ENCODE data around the gene YPEL2. TPM values are rescaled to one million over a fixed set of nuclear protein-coding genes. Genes with fewer than 3 reads are reported as not detected.

The YPEL2 gene
- total RNA-seq, 1 experiment from 2014 or later: 6.1 TPM

DNA sequence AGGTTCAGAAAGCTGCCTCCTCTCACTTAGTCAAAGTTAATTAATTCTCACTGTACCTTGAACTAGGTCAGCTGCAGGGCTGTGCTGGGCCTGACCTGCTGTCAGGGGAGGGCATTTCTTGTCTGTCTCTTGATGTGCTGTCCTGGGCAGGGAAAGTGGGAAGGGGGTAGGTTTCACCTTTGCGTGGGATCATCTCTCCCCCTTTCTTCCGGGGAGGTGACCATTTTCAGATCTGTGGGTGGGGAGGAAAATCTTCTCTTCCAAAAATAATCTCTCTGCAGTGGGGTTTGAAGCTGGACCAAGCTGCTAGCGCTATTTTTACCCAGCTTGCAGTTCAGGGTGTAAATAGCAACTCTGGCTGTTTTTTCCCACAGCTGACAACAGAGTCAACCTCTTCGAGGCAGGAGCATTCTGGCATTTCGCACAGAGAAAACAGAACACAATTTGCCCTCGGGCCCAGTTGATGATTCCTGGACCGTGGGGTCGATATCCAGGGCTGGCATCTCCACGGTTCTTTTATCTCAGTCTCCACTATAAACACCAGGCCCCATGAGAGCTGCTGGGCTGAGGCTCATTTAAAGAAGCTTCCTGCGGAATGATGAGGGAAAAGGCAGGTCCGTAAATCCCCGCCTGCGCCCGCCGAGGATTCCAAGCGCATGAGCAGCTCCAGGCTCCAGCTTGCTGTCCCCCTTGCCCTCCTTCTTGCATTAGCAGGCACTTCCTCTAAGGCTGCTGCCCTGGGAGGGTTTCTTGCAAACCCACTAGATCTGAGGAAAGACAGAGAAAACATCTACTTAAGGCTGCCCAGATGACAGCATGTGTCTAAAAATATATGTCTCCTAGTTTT is 93.9 kb downstream of the YPEL2 start:
- no peak for DNase-seq
- no peaks in the 10 kb centered on the region for H3K79me2 ChIP-seq (ENCODE audit: low read length)
- no peak overlapping the region for H3K9ac ChIP-seq (ENCODE audit: low read length)
- H3K9me3 ChIP-seq (ENCODE audit: low read length): no peaks in the 10 kb centered on the region
- no peak overlapping the region for H2AFZ ChIP-seq (ENCODE audit: low read length)
- H3K36me3 ChIP-seq (ENCODE audit: insufficient read depth, low read length): no peaks in the 10 kb centered on the region
- H3K9me2 ChIP-seq (replicated peaks; ENCODE audit: insufficient read depth, low read length): no peaks in the 10 kb centered on the region
- no peaks in the 10 kb centered on the region; the same call in 1 of the 2 replicates for H3K27me3 ChIP-seq (ENCODE audit: low read length)
- no peak overlapping the region for H3K4me3 ChIP-seq (ENCODE audit: low read length)
- H3K4me1 ChIP-seq (ENCODE audit: low read length): peaks cover 19% of the 10 kb centered on the region
- H3K4me2 ChIP-seq (ENCODE audit: low read depth, low read length, poor library complexity, severe bottlenecking): no peak overlapping the region
- no peaks in the 10 kb centered on the region for H4K20me1 ChIP-seq (ENCODE audit: insufficient read depth, low read depth, low read length)
- H3K27ac ChIP-seq (ENCODE audit: low read length): no peak overlapping the region

DNA sequence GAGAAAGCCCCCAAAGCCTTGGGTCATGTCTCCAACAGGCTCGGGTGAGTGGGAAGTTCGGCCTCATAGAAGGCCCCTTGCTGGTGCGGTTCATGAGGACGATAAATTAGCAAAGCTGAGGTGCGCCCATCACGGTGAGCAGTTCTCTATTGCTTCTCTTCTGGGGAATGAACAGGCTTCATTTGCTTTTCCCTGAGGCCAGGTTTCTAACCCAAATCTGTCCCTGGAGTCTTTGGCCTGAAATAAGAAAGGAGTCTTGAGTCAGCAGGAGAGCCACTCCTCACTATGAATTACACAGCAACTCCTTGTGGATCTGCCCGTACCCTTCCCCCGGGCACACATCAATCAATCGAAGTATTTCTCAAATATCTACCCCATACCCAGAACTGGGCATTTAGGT is 94.6 kb downstream of the YPEL2 start:
- H4K20me1 ChIP-seq (ENCODE audit: insufficient read depth, low read depth, low read length): no peaks in the 10 kb centered on the region
- H3K4me2 ChIP-seq (ENCODE audit: low read depth, low read length, poor library complexity, severe bottlenecking): no peak overlapping the region
- H3K4me3 ChIP-seq (ENCODE audit: low read length): no peak overlapping the region
- no peaks in the 10 kb centered on the region for H3K79me2 ChIP-seq (ENCODE audit: low read length)
- peaks cover 23% of the 10 kb centered on the region for H3K4me1 ChIP-seq (ENCODE audit: low read length)
- H3K27me3 ChIP-seq (ENCODE audit: low read length): no peaks in the 10 kb centered on the region; the same call in 1 of the 2 replicates
- no peak overlapping the region for H3K9ac ChIP-seq (ENCODE audit: low read length)
- DNase-seq: no peak
- H3K9me2 ChIP-seq (replicated peaks; ENCODE audit: insufficient read depth, low read length): no peaks in the 10 kb centered on the region
- H3K9me3 ChIP-seq (ENCODE audit: low read length): no peaks in the 10 kb centered on the region
- no peaks in the 10 kb centered on the region for H3K36me3 ChIP-seq (ENCODE audit: insufficient read depth, low read length)
- no peak overlapping the region for H3K27ac ChIP-seq (ENCODE audit: low read length)
- no peak overlapping the region for H2AFZ ChIP-seq (ENCODE audit: low read length)

DNA sequence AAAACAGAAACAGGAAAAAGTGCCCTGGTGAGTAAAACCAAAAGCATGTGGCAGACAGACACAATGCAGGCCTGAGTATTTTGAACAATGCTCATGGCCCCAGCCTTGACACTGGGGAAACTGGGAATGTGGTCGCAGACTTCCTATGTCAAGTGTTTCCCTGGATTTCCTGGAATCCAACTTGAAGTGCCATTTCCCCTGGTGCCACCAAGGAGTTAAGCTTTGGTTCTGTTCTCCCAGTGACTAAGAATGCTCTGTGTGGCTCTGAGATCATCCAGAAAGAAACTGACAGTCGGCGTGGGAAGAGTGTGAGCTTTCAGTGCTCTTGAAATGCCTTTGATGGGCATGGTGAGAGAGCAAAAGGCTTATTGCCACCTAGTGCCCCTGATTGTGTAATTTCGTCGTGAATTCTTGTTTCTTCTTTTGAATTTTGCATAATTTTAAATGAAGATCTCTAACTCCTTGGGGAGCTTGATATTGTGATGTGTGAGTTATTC is 96.0 kb downstream of the YPEL2 start:
- Histone ChIP-seq H3K4me1 (ENCODE audit: low read length) (peaks cover 30% of the 10 kb centered on the region), H3K4me2 (ENCODE audit: low read depth, low read length, poor library complexity, severe bottlenecking) (peak overlapping the region; percentile 28), H3K9me2 (replicated peaks; ENCODE audit: insufficient read depth, low read length) (no peaks in the 10 kb centered on the region), H2AFZ (ENCODE audit: low read length) (no peak overlapping the region), H3K9ac (ENCODE audit: low read length) (no peak overlapping the region; the same call in 1 of the 2 replicates), H3K27me3 (ENCODE audit: low read length) (no peaks in the 10 kb centered on the region; the same call in 1 of the 2 replicates), H3K79me2 (ENCODE audit: low read length) (no peaks in the 10 kb centered on the region), H4K20me1 (ENCODE audit: insufficient read depth, low read depth, low read length) (no peaks in the 10 kb centered on the region), H3K4me3 (ENCODE audit: low read length) (no peak overlapping the region), H3K27ac (ENCODE audit: low read length) (no peak overlapping the region), H3K9me3 (ENCODE audit: low read length) (no peaks in the 10 kb centered on the region), H3K36me3 (ENCODE audit: insufficient read depth, low read length) (no peaks in the 10 kb centered on the region)
- peak; percentile 63 for DNase-seq

DNA sequence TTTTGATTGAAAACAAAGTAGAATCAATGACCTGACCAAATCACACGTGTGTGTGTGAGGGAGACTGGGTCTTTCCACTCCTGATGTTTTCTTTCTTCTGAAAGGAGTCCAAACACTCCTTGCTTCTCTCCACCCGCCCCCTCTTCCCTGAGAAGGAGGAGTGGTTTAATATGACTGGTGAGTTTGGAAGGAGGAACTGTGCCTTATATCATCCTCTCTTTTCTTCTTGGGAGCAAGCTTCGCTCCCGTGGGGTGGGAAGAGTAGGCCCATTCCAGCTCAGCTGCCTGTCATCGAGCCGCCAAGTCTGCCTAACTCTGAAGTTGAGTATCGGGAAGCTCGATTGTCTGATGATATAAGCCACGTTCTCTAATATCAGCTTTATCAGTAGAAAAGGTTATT is 96.5 kb downstream of the YPEL2 start:
- Histone ChIP-seq H3K4me3 (ENCODE audit: low read length) (no peak overlapping the region), H3K9me2 (replicated peaks; ENCODE audit: insufficient read depth, low read length) (no peaks in the 10 kb centered on the region), H3K9ac (ENCODE audit: low read length) (no peak overlapping the region), H3K9me3 (ENCODE audit: low read length) (no peaks in the 10 kb centered on the region), H3K4me2 (ENCODE audit: low read depth, low read length, poor library complexity, severe bottlenecking) (peak overlapping the region; percentile 28), H4K20me1 (ENCODE audit: insufficient read depth, low read depth, low read length) (no peaks in the 10 kb centered on the region), H3K36me3 (ENCODE audit: insufficient read depth, low read length) (no peaks in the 10 kb centered on the region), H2AFZ (ENCODE audit: low read length) (no peak overlapping the region), H3K27me3 (ENCODE audit: low read length) (no peaks in the 10 kb centered on the region; the same call in 1 of the 2 replicates), H3K79me2 (ENCODE audit: low read length) (no peaks in the 10 kb centered on the region), H3K4me1 (ENCODE audit: low read length) (peaks cover 33% of the 10 kb centered on the region), H3K27ac (ENCODE audit: low read length) (no peak overlapping the region)
- DNase-seq: no peak

DNA sequence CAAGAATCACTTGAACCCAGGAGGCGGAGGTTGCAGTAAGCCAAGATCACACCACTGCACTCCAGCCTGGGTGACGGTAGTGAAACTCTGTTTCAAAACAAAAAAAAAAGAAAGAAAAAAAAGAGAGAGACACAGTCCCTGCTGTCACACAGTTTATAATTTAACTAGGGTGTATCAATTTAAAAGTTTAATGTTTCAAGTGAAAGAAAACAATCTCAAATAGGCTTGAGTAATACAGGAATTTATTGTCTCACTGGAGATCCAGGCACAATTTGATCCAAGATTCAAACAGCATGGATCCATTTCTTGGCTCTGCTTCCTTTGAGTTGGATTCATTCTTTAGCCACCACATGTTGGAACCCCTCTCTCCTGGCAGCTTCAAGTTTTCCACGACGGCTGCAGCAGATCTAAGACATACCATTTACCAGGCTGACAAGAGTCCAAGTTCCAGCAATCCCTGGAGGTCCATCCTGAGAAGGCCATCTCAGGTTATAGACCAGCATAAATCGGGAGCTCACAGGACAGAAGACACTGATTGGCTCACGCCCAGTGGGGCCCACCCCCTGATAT is 97.5 kb downstream of the YPEL2 start:
- Histone ChIP-seq H3K4me3 (ENCODE audit: low read length) (no peak overlapping the region), H3K4me1 (ENCODE audit: low read length) (peaks cover 34% of the 10 kb centered on the region), H3K9me2 (replicated peaks; ENCODE audit: insufficient read depth, low read length) (no peaks in the 10 kb centered on the region), H2AFZ (ENCODE audit: low read length) (no peak overlapping the region), H3K27me3 (ENCODE audit: low read length) (no peaks in the 10 kb centered on the region; the same call in 1 of the 2 replicates), H4K20me1 (ENCODE audit: insufficient read depth, low read depth, low read length) (no peaks in the 10 kb centered on the region), H3K27ac (ENCODE audit: low read length) (no peak overlapping the region), H3K9me3 (ENCODE audit: low read length) (no peaks in the 10 kb centered on the region), H3K36me3 (ENCODE audit: insufficient read depth, low read length) (no peaks in the 10 kb centered on the region), H3K9ac (ENCODE audit: low read length) (no peak overlapping the region), H3K4me2 (ENCODE audit: low read depth, low read length, poor library complexity, severe bottlenecking) (no peak overlapping the region), H3K79me2 (ENCODE audit: low read length) (no peaks in the 10 kb centered on the region)
- no peak for DNase-seq

DNA sequence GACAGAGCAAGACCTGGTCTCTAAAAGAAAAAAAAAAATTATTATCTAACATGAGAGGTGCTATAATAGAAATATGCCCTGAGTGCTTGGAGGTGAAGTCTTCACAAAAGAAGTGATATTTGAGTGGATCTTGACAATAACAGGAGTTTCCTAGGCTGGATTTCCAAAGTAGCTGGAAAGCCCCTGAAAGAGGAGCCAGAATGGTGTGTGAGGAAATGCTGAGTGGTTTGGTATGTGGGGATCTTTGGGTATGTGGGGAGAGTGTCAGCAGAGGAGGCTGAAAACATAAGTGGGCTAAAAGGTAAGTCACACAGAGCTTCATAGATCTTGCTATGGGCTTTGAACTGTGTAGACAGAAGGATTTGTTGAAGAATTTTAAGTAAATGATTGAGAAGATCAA is 100.1 kb downstream of the YPEL2 start:
- Histone ChIP-seq H3K4me1 (ENCODE audit: low read length) (peaks cover 42% of the 10 kb centered on the region), H3K4me3 (ENCODE audit: low read length) (no peak overlapping the region), H3K4me2 (ENCODE audit: low read depth, low read length, poor library complexity, severe bottlenecking) (no peak overlapping the region), H3K79me2 (ENCODE audit: low read length) (no peaks in the 10 kb centered on the region), H3K9me3 (ENCODE audit: low read length) (no peaks in the 10 kb centered on the region), H4K20me1 (ENCODE audit: insufficient read depth, low read depth, low read length) (no peaks in the 10 kb centered on the region), H3K36me3 (ENCODE audit: insufficient read depth, low read length) (no peaks in the 10 kb centered on the region), H3K9me2 (replicated peaks; ENCODE audit: insufficient read depth, low read length) (no peaks in the 10 kb centered on the region), H3K9ac (ENCODE audit: low read length) (no peak overlapping the region), H3K27ac (ENCODE audit: low read length) (no peak overlapping the region), H2AFZ (ENCODE audit: low read length) (no peak overlapping the region), H3K27me3 (ENCODE audit: low read length) (no peaks in the 10 kb centered on the region; the same call in 1 of the 2 replicates)
- DNase-seq: no peak

DNA sequence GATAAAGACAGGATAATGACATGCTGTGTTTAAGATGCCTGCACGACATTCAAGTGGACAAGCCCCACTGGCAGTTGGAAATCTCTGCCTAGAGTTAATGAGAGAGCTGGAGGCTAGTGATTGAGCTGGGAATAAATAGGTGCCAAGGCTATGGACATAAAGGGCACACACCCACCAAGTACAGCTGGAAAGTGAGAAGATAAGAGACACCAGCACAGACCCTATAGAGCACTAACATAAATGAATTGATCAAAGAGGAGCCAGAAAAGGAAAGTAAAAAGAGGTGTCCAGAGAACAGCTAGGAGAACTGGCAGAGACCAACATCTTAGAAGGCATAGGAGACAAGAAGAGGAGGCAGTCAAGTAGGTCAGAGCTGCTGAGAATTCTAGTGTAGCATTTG is 101.2 kb downstream of the YPEL2 start:
- DNase-seq: no peak

DNA sequence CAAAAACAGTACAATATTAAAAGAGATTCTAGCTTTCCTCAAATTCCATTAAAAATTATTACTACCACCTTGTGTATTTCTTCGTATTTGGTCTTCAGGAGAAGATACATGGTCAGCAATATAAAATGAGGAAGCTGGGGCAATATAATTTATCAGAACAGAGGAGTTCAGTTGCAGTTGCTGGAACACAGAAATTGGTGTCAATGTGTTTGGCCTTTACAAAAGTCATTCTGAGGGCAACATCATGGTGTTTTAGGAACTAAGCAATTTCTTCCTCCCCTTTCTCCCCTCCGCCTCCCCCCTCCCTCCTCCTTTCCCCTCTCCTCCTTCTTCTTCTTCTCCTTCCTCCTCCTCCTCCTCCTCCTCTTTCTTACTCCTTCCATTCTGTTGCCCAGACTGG is 102.1 kb downstream of the YPEL2 start:
- H3K36me3 ChIP-seq (ENCODE audit: insufficient read depth, low read length): no peaks in the 10 kb centered on the region

More for the DNA sequence above, 101.2 kb downstream of the YPEL2 start:
- no peak overlapping the region for H3K27ac ChIP-seq (ENCODE audit: low read length)
- peaks cover 46% of the 10 kb centered on the region for H3K4me1 ChIP-seq (ENCODE audit: low read length)
- no peaks in the 10 kb centered on the region for H3K9me3 ChIP-seq (ENCODE audit: low read length)
- no peaks in the 10 kb centered on the region for H3K9me2 ChIP-seq (replicated peaks; ENCODE audit: insufficient read depth, low read length)
- H3K9ac ChIP-seq (ENCODE audit: low read length): no peak overlapping the region
- no peaks in the 10 kb centered on the region for H3K36me3 ChIP-seq (ENCODE audit: insufficient read depth, low read length)
- H3K27me3 ChIP-seq (ENCODE audit: low read length): no peaks in the 10 kb centered on the region; the same call in 1 of the 2 replicates
- no peaks in the 10 kb centered on the region for H4K20me1 ChIP-seq (ENCODE audit: insufficient read depth, low read depth, low read length)
- H3K79me2 ChIP-seq (ENCODE audit: low read length): no peaks in the 10 kb centered on the region
- no peak overlapping the region for H2AFZ ChIP-seq (ENCODE audit: low read length)
- H3K4me3 ChIP-seq (ENCODE audit: low read length): no peak overlapping the region
- no peak overlapping the region for H3K4me2 ChIP-seq (ENCODE audit: low read depth, low read length, poor library complexity, severe bottlenecking)

More for the DNA sequence above, 102.1 kb downstream of the YPEL2 start:
- no peak overlapping the region for H3K27ac ChIP-seq (ENCODE audit: low read length)
- H3K4me2 ChIP-seq (ENCODE audit: low read depth, low read length, poor library complexity, severe bottlenecking): no peak overlapping the region
- H3K4me3 ChIP-seq (ENCODE audit: low read length): no peak overlapping the region
- H3K9me2 ChIP-seq (replicated peaks; ENCODE audit: insufficient read depth, low read length): no peaks in the 10 kb centered on the region
- no peak for DNase-seq
- H2AFZ ChIP-seq (ENCODE audit: low read length): no peak overlapping the region
- no peaks in the 10 kb centered on the region for H3K79me2 ChIP-seq (ENCODE audit: low read length)
- H3K4me1 ChIP-seq (ENCODE audit: low read length): peaks cover 49% of the 10 kb centered on the region
- no peaks in the 10 kb centered on the region for H3K27me3 ChIP-seq (ENCODE audit: low read length)
- no peaks in the 10 kb centered on the region for H3K9me3 ChIP-seq (ENCODE audit: low read length)
- no peak overlapping the region for H3K9ac ChIP-seq (ENCODE audit: low read length)
- H4K20me1 ChIP-seq (ENCODE audit: insufficient read depth, low read depth, low read length): no peaks in the 10 kb centered on the region

Measured in Karpas-422 (cell line).